ENCODE results near the gene LRRTM4. TPM values are rescaled to one million over a fixed set of nuclear protein-coding genes. Genes with fewer than 3 reads are reported as not detected.

LRRTM4 gene
- total and polyA plus RNA-seq, 2 donors (not counting 1 experiment from before 2014, with no cell fraction given) = 0.05 TPM; not detected in 1

- TF ChIP-seq, protein P1, sequence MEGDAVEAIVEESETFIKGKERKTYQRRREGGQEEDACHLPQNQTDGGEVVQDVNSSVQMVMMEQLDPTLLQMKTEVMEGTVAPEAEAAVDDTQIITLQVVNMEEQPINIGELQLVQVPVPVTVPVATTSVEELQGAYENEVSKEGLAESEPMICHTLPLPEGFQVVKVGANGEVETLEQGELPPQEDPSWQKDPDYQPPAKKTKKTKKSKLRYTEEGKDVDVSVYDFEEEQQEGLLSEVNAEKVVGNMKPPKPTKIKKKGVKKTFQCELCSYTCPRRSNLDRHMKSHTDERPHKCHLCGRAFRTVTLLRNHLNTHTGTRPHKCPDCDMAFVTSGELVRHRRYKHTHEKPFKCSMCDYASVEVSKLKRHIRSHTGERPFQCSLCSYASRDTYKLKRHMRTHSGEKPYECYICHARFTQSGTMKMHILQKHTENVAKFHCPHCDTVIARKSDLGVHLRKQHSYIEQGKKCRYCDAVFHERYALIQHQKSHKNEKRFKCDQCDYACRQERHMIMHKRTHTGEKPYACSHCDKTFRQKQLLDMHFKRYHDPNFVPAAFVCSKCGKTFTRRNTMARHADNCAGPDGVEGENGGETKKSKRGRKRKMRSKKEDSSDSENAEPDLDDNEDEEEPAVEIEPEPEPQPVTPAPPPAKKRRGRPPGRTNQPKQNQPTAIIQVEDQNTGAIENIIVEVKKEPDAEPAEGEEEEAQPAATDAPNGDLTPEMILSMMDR (conservative IDR thresholded peaks at IDR 0.05 in 1 of 2, IDR thresholded peaks at IDR 0.05 in 1 of 2; ENCODE audit: low read depth in 1 of 2, low read length in 2 of 2) = no peak
- no peak for TF ChIP-seq EZH2 (IDR thresholded peaks at IDR 0.05; ENCODE audit: low read length, missing control alignments)
- H3K4me1 ChIP-seq (ENCODE audit: control insufficient read depth, extremely low read depth, insufficient read depth, low read length) = no peaks in the 10 kb centered on the region
- H3K36me3 ChIP-seq (ENCODE audit: control insufficient read depth, insufficient read depth, low read length) = no peaks in the 10 kb centered on the region
- no peak for DNase-seq (ENCODE audit: low read depth in 2 of 2)
- H3K9me3 ChIP-seq (ENCODE audit: control insufficient read depth, insufficient read depth, low read depth, low read length) = no peaks in the 10 kb centered on the region
- no peaks in the 10 kb centered on the region for H3K79me2 ChIP-seq (ENCODE audit: control insufficient read depth, insufficient read depth, low read length)
- no peak overlapping the region for H3K9ac ChIP-seq (ENCODE audit: insufficient read depth, low read length)
- no peak overlapping the region for H3K4me3 ChIP-seq (replicated peaks in 1 of 4; ENCODE audit: control extremely low read depth in 1 of 4, insufficient read depth in 1 of 4, low read depth in 3 of 4, low read length in 4 of 4)
- H3K27ac ChIP-seq (ENCODE audit: insufficient read depth, low read length) = no peak overlapping the region
- no peak overlapping the region for H3K4me2 ChIP-seq (ENCODE audit: extremely low read depth, insufficient read depth, low read length)
- no peaks in the 10 kb centered on the region for H4K20me1 ChIP-seq (ENCODE audit: control insufficient read depth, extremely low read depth, insufficient read depth, low read length)
- no peak overlapping the region for H2AFZ ChIP-seq (ENCODE audit: low read length)
- H3K27me3 ChIP-seq (ENCODE audit: control insufficient read depth, insufficient read depth, low read length) = no peaks in the 10 kb centered on the region
Measured at GRCh38 chr2:77566582-77566981, 44.4 kb upstream of the LRRTM4 start.

DNA sequence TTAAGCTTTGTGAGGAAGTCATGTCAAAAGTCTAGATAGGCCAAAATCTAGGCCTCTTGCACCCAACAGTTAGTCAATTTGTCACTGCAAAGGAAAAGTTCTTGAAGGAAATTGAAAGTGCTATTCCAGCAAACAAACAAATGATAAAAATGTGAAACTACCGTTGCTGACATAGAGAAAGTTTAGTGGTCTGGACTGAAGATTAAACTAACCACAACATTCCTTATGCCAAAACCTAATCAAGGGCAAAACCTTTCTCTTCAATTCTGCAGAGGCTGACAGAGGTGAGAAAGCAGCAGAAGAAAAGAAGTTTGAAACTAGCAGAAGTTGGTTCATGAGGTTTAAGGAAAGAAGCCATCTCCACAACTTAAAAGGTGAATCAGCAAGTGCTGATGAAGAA lies 44.0 kb upstream of the LRRTM4 start:
- no peak overlapping the region for H3K4me2 ChIP-seq (ENCODE audit: extremely low read depth, insufficient read depth, low read length)
- no peak overlapping the region for H3K4me3 ChIP-seq (replicated peaks in 1 of 4; ENCODE audit: control extremely low read depth in 1 of 4, insufficient read depth in 1 of 4, low read depth in 3 of 4, low read length in 4 of 4)
- TF ChIP-seq, protein P1 (conservative IDR thresholded peaks at IDR 0.05 in 1 of 2, IDR thresholded peaks at IDR 0.05 in 1 of 2; ENCODE audit: low read depth in 1 of 2, low read length in 2 of 2) = no peak
- TF ChIP-seq EZH2 (IDR thresholded peaks at IDR 0.05; ENCODE audit: low read length, missing control alignments) = no peak
- no peaks in the 10 kb centered on the region for H3K9me3 ChIP-seq (ENCODE audit: control insufficient read depth, insufficient read depth, low read depth, low read length)
- no peaks in the 10 kb centered on the region for H3K27me3 ChIP-seq (ENCODE audit: control insufficient read depth, insufficient read depth, low read length)
- H3K36me3 ChIP-seq (ENCODE audit: control insufficient read depth, insufficient read depth, low read length) = no peaks in the 10 kb centered on the region
- H2AFZ ChIP-seq (ENCODE audit: low read length) = no peak overlapping the region
- H3K27ac ChIP-seq (ENCODE audit: insufficient read depth, low read length) = no peak overlapping the region
- H3K9ac ChIP-seq (ENCODE audit: insufficient read depth, low read length) = no peak overlapping the region
- H3K4me1 ChIP-seq (ENCODE audit: control insufficient read depth, extremely low read depth, insufficient read depth, low read length) = no peaks in the 10 kb centered on the region
- no peaks in the 10 kb centered on the region for H3K79me2 ChIP-seq (ENCODE audit: control insufficient read depth, insufficient read depth, low read length)
- no peaks in the 10 kb centered on the region for H4K20me1 ChIP-seq (ENCODE audit: control insufficient read depth, extremely low read depth, insufficient read depth, low read length)
- DNase-seq (ENCODE audit: low read depth in 2 of 2) = no peak

DNA sequence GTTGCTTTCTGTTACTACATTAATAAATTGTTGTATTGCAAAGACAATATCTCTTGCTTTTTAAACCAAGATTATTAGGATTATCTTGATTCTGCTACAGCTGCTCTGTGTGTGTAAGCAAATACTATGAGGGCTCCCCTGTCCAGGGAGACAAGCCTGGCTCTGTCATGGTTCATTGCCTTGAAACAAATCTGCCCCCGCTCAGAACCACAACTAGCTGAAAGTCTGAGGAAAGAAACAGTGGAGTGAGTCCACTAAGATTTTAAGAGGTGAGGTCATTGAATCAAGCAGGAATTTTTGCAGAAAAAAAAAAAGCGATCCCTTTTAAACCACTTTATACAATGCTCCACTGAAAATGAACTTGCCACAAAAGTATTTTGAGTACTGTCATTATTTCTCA lies 30.8 kb upstream of the LRRTM4 start:
- H2AFZ ChIP-seq (ENCODE audit: low read length) = no peak overlapping the region
- H3K27me3 ChIP-seq (ENCODE audit: control insufficient read depth, insufficient read depth, low read length) = no peaks in the 10 kb centered on the region
- TF ChIP-seq, protein P1 (conservative IDR thresholded peaks at IDR 0.05 in 1 of 2, IDR thresholded peaks at IDR 0.05 in 1 of 2; ENCODE audit: low read depth in 1 of 2, low read length in 2 of 2) = no peak
- no peak for TF ChIP-seq EZH2 (IDR thresholded peaks at IDR 0.05; ENCODE audit: low read length, missing control alignments)
- H3K4me2 ChIP-seq (ENCODE audit: extremely low read depth, insufficient read depth, low read length) = no peak overlapping the region
- no peaks in the 10 kb centered on the region for H3K9me3 ChIP-seq (ENCODE audit: control insufficient read depth, insufficient read depth, low read depth, low read length)
- no peak overlapping the region for H3K27ac ChIP-seq (ENCODE audit: insufficient read depth, low read length)
- no peak overlapping the region for H3K4me3 ChIP-seq (replicated peaks in 1 of 4; ENCODE audit: control extremely low read depth in 1 of 4, insufficient read depth in 1 of 4, low read depth in 3 of 4, low read length in 4 of 4)
- DNase-seq (ENCODE audit: low read depth in 2 of 2) = peak in 1 of 2 donors; percentile 18
- no peaks in the 10 kb centered on the region for H3K4me1 ChIP-seq (ENCODE audit: control insufficient read depth, extremely low read depth, insufficient read depth, low read length)
- no peak overlapping the region for H3K9ac ChIP-seq (ENCODE audit: insufficient read depth, low read length)
- no peaks in the 10 kb centered on the region for H3K79me2 ChIP-seq (ENCODE audit: control insufficient read depth, insufficient read depth, low read length)
- no peaks in the 10 kb centered on the region for H4K20me1 ChIP-seq (ENCODE audit: control insufficient read depth, extremely low read depth, insufficient read depth, low read length)
- H3K36me3 ChIP-seq (ENCODE audit: control insufficient read depth, insufficient read depth, low read length) = no peaks in the 10 kb centered on the region
